22Rv1 (cell line): ENCODE data around the gene CARMIL1.

Experiments
- H3K27ac ChIP-seq: fragments of 450-650 bp; 2 replicates; pipeline ENCODE4 v1.5.1; 2017
- ZFX ChIP-seq: fragments of 450-650 bp; IDR thresholded peaks from 2 replicates; pipeline ENCODE4 v1.6.1; 2017; ENCODE audit warnings: antibody characterized with exemption, borderline replicate concordance
- TF ChIP-seq, protein P1 (sequence below): fragments of 450-650 bp; IDR thresholded peaks from 2 replicates; pipeline ENCODE4 v1.5.1; 2017; ENCODE audit warnings: mild to moderate bottlenecking

Gene CARMIL1

DNA sequence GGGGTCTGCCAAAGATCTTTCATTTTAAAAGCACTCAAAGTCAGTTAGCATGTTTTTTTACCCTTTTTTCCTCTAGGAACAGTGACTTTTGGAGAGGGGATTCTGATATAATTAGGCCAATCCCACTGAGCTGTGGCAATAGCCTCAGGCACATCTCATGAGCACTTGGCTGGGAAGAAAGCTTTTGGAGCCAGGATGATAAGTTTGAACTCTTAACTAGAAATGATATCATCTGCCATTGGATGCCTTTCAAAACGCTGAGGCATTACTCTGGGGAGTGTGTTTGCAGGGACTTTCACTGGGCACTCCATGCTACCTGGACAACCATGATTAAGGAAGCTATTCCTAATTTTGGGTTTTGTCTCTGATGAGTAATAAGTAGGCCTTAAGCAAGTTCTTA is 376.5 kb downstream of the CARMIL1 start:
- no peak for TF ChIP-seq ZFX
- TF ChIP-seq, protein P1, sequence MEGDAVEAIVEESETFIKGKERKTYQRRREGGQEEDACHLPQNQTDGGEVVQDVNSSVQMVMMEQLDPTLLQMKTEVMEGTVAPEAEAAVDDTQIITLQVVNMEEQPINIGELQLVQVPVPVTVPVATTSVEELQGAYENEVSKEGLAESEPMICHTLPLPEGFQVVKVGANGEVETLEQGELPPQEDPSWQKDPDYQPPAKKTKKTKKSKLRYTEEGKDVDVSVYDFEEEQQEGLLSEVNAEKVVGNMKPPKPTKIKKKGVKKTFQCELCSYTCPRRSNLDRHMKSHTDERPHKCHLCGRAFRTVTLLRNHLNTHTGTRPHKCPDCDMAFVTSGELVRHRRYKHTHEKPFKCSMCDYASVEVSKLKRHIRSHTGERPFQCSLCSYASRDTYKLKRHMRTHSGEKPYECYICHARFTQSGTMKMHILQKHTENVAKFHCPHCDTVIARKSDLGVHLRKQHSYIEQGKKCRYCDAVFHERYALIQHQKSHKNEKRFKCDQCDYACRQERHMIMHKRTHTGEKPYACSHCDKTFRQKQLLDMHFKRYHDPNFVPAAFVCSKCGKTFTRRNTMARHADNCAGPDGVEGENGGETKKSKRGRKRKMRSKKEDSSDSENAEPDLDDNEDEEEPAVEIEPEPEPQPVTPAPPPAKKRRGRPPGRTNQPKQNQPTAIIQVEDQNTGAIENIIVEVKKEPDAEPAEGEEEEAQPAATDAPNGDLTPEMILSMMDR, result no peak
- H3K27ac ChIP-seq, result no peak overlapping the region

GRCh38 chr6:25659633-25660368 is 380.6 kb downstream of the CARMIL1 start:
- TF ChIP-seq, protein P1, result no peak
- TF ChIP-seq ZFX, result no peak
- no peak overlapping the region for H3K27ac ChIP-seq

- TF ChIP-seq, protein P1, result no peak
- TF ChIP-seq ZFX, result no peak
- no peak overlapping the region for H3K27ac ChIP-seq
Measured at GRCh38 chr6:25660512-25660911, 381.3 kb downstream of the CARMIL1 start.

DNA sequence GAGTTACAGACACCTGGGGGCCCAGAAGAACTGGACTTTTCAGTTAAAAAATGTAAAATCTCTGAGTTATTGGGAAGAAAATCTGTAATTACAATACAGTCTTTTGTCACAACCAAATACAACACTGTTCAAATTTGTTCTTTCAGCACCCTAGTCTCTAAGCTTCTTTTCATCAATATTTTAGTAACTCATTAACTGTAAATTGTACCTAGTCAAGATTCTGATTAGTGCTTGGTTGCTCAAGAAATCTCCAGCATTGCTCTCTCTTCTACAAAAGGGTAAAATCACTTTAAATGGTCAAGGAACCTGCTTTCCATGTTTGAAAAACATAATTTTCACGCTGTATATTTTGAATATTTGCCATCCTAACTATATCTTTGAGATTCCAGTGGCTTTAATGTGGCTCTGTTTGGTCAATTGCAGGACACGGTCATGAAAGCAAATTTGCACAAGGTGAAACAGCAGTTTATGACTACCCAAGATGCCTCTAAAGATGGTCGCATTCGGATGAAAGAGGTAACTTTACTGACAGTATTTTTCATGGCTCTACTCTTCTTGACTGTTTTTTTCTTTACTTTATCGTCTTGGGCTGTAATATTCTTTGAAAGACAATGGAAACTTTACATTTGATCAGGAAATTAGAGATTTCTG is 382.1 kb downstream of the CARMIL1 start:
- H3K27ac ChIP-seq, result no peak overlapping the region

GRCh38 chr6:25665455-25665854 is 386.3 kb downstream of the CARMIL1 start:
- H3K27ac ChIP-seq, result no peak overlapping the region
- TF ChIP-seq, protein P1, result no peak
- TF ChIP-seq ZFX, result no peak

More for the DNA sequence above, 382.1 kb downstream of the CARMIL1 start:
- no peak for TF ChIP-seq ZFX
- TF ChIP-seq, protein P1, result no peak

- TF ChIP-seq ZFX, result no peak
- TF ChIP-seq, protein P1, result no peak
- H3K27ac ChIP-seq, result no peak overlapping the region
Measured at GRCh38 chr6:25669413-25669812, 390.2 kb downstream of the CARMIL1 start.
